ENCODE data around the gene FGF3.
A peak's percentile ranks its signal among the peaks of the same experiment; 100 is the strongest.
"Not testable (repeated sequence)": the region's sequence is repeated elsewhere in the genome, so short reads cannot be mapped to it uniquely, and the experiment has no call there.

FGF3 gene

DNA sequence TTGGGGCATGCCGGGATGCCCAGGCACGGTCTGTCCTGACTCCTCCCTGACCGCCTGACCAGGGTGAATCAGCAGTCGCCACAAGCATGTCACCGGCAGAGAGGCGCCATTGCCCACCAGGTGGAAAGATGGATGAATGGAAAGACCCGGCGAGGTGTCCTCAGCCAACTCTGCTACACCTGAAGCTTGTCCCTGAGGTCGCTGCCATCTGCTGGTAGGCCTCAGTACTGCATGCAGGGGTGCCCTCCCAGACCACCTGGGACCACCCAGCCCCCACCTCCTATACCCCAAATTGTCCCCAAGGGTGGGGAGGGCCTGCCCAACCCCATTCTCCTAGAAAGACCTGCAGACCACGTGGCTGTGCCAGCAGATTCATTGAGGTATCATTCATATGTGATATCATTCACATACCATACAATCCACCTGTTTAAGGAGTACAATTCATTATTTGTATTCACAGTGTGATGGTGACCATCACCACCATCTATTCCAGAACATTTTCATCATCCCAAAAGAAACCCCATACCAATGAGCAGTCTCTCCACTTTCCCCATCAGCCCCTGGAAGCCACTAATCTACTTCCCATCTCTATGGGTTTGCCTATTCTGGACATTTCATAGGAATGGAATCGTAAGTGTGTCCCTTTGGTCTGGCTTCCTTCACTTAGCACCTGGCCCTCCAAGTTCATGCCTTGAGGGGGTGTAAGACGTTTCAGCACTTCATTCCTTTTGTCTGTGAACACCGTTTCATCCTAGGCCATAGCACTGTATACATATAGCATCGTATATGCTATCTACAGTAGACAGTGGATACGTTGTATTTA lies 17.5 kb downstream of the FGF3 start:
- DNase-seq, result peak; percentile 55

GRCh38 chr11:69800278-69800677 lies 18.9 kb downstream of the FGF3 start:
- no peak for DNase-seq

DNA sequence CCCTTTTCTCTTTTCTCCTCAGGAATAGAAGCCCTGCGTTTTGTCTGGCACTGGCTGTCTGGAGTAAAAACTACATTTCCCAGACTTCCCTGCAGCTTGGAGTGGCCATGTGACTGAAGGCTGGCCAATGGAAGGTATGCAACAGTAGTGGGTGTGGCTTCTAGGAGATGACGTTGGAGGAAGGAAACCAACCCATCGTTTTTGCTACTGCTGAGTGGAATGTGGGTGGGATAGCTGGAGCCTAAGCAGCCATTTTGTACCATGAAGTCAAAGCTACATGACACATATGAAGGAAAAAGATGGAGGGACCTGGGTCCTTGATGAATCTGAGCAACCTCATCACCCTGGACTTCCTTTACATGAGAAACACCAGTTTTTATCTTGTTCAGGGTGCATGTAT lies 19.6 kb downstream of the FGF3 start:
- DNase-seq, result peak; percentile 47

DNA sequence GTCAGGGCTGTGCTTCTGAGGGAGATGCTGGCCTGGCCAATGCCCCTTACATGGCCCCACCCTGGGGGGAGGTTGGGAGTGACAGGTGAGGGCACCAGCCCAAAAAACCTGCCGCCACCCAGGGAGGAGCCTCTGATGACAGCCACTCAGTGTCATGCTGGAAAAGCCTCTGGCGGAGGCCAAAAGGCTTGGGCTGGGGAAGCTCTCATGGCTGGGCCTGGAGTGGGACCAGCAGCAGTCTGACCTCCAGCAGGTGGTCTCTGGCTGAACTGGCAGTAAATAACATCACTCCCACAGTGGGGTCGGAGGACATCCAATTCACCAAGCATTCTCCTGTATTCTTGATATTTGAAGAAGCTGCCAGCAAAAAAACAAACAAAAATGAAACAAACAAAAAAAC lies 20.1 kb downstream of the FGF3 start:
- no peak for DNase-seq

GRCh38 chr11:69797737-69798528 lies 21.3 kb downstream of the FGF3 start:
- no peak for DNase-seq

- no peak for DNase-seq
These were observed 22.1 kb downstream of the FGF3 start for GRCh38 chr11:69797156-69797555.

DNA sequence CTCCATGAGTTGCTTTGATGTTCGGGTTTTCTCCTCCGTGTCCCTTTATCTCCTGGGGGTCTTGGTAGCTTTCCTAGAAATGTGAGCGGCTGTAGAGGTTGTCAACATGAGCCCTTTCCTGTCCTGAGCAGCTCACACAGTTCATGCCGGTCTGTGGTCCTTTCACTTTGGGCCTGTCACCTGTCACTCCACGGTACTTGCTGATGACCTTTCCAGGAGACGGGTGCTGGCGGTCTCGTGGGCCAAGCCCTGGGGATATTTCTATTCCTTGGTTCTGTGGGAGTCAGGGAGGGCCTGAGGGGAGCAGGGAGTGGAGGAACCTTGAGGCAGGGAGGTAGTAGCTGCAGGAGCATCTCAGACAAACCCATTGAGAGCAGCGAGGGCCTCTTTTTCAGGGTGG lies 23.2 kb downstream of the FGF3 start:
- no peak for DNase-seq

GRCh38 chr11:69791276-69792180 lies 27.7 kb downstream of the FGF3 start:
- DNase-seq, result no peak

DNA sequence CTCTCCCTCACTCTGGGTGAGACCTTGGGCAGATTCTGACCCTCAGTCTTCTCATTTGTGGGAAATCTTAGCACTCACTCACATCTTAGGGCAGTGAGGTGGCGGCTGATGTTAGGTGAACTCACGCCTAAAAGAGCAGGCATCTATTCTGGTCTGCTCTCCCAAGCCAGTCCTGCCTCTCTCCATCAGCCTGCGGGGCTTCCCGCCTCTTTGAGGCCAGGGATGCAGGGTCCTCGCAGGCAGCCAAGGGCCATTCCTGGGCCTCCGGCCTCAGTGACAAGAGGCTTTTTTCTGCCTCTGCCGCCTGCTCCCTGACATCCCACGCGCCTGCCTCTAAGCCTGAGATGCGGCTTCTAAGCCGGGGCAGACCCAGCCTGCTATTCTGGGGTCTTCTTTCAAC lies 30.3 kb downstream of the FGF3 start:
- DNase-seq, result no peak

DNA sequence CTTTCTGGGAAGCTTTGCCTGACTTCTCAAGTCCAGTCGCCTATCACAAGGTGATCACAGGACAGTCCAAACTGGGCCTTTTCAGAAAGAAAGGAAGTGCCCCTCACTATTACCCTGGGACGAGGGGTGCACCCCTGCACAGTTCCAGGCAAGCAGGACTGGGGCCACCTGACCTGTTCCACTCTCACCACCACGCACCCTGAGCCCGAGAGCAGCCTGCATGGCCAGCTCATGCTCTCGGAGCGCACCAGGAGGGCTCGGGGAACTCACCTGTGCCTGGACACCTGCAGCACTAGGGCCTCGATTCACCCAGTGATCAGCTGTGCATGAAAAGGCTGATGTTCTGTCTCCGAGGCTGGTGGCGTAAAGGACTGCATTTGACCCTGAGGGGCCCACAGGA lies 31.3 kb downstream of the FGF3 start:
- DNase-seq, result no peak

DNA sequence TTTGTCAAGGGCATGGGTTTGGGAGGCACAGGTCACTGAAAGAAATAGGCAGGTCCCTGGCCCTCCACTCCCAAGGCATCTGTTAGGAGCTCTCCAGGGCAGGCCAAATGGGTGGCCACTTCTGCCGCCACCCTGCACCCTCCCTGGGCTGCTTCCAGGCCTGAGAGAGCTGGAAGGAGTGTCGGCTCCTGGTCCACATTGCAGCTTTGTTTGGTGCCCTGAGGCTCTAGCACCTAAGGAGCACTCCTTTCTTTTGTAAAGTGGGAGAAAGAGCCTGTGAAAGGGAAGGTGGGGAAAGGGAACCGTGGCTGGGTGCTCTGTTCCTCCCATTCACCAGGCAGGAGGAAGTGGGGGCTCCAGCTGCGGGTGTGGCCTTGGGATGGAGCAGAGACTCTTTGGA lies 31.8 kb downstream of the FGF3 start:
- no peak for DNase-seq

DNA sequence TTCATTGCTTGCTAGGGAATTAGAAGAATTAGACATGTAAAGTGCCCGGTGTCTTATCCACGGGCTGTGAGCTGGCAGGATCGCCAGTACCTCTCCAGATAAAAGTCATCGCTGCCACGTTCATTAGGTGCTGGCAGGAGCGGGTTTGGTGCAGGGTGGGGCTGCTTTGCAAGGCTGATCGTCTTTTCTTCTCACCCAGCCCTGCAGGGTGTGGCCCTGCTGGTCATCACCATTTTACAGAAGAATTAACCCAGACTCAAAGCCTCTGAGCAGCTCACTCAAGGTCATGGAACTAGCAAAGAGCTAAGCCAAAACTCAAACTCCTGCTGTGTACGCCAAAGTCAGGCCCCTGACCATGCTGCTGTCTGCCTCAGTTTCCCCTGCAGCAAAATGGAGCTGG lies 38.0 kb downstream of the FGF3 start:
- DNase-seq, result no peak

GRCh38 chr11:69778373-69778772 lies 40.8 kb downstream of the FGF3 start:
- DNase-seq, result no peak

DNA sequence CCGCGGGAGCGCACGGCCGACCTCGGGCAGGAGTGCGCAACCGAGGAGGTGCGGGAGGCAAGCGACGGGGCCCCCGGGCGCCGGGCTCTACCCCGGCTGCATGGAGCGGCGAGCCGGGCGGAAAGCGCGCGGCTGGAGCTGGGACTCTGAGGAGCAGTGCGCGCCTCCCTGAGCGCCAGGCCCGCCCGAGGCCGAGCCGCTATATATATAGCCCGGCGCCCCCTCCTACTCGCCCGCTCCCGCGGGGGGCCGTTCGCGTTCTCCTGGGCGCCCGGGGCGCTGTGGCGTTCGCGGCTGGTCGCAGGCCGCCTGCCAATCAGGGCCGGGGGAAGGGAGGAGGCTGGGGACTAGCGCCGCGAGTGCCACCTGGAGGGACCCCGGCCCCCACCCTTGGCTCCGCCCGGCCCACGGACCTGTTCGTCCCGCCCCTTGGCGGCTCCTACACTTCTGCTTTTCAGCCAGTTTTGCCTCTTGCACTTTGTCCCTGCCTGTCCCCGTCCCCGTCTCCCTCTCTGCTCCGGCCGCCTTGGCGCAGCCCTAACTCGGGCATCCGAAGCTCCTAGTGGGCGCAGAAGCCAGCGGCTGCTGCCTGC lies 44.0 kb downstream of the FGF3 start, which contains the start of gene FGF4:
Gene FGF4, minus strand, starts transcription at position 179 of the 593 bp plus-strand sequence. CDS start 257 bp downstream, outside the sequence.
- no peak for DNase-seq

GRCh38 chr11:69774354-69775162 lies 44.7 kb downstream of the FGF3 start:
- DNase-seq, result no peak

- DNase-seq, result no peak
These were observed 45.4 kb downstream of the FGF3 start for GRCh38 chr11:69773626-69774353.

GRCh38 chr11:69771466-69771865 lies 47.8 kb downstream of the FGF3 start:
- DNase-seq, result no peak

- no peak for DNase-seq
These were observed 48.7 kb downstream of the FGF3 start for GRCh38 chr11:69770540-69770939.

GRCh38 chr11:69765498-69765995 lies 53.7 kb downstream of the FGF3 start:
- DNase-seq, result no peak

DNA sequence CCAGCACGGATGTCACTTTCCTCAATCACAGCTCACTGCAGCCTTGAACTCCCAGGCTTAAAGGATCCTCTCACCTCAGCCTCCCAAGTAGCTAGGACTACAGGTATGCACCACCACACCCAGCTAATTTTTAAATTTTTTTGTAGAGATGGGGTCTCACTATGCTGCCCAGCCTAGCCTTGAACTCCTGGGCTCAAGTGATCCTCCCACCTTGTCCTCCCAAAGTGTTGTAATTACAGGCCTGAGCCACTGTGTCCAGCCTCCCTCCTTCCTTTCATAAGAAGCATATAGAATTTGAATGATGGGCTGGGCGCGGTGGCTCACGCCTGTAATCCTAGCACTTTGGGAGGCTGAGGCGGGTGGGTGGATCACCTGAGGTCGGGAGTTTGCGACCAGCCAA lies 54.3 kb downstream of the FGF3 start:
- not testable (repeated sequence) for DNase-seq

DNA sequence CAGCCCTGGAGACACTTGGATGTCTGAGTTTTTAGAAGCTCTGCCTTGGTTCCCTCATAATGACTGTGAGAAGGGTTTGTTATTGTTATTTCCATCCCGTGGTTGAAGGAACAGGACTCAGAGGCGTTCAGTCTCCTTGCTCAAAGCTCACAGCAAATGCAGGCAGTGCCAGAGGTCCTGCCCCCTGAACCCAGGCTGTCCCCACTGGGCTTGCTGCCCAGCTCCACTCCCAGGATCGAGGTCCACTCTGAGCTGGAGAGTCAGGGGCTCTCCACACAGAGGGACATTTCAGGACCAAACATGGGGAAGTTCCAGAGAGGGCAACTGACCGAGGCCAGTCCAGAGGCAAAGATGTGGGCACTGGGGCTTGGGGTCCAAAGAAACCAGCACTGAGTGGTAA lies 58.9 kb downstream of the FGF3 start:
- DNase-seq, result no peak

Data from NCI-H82 (cell line).